ENCODE measurements around the gene DSG2. TPM values are rescaled to one million over a fixed set of nuclear protein-coding genes. Genes with fewer than 3 reads are reported as not detected.

The DSG2 gene
- total RNA-seq, 2 experiments from 2014 or later = 0.10 to 0.13 TPM

- ChIA-PET POLR2A (no interaction called here), CTCF (no interaction called here)
- DNase-seq = no peak
- no peak overlapping the region for H3K4me3 Mint-ChIP-seq
- no peaks in the 10 kb centered on the region for H3K4me1 Mint-ChIP-seq
- H3K27ac Mint-ChIP-seq = no peak overlapping the region
- no peaks in the 10 kb centered on the region for H3K9me3 Mint-ChIP-seq
- H3K27me3 Mint-ChIP-seq = peaks cover 9% of the 10 kb centered on the region
- no peaks in the 10 kb centered on the region for H3K36me3 Mint-ChIP-seq (ENCODE audit: low read depth)
These were observed 94.7 kb downstream of the DSG2 start for GRCh38 chr18:31592506-31593157.

- no peak overlapping the region for H3K27ac Mint-ChIP-seq
- no peak for DNase-seq
- ChIA-PET POLR2A (no interaction called here), CTCF (no interaction called here)
- no peaks in the 10 kb centered on the region for H3K36me3 Mint-ChIP-seq (ENCODE audit: low read depth)
- H3K27me3 Mint-ChIP-seq = peaks cover 8% of the 10 kb centered on the region
- H3K4me3 Mint-ChIP-seq = no peak overlapping the region
- H3K4me1 Mint-ChIP-seq = no peaks in the 10 kb centered on the region
- H3K9me3 Mint-ChIP-seq = no peaks in the 10 kb centered on the region
These were observed 97.3 kb downstream of the DSG2 start for GRCh38 chr18:31595121-31595771.

GRCh38 chr18:31596081-31596872 lies 98.3 kb downstream of the DSG2 start:
- peaks cover 3% of the 10 kb centered on the region for H3K27me3 Mint-ChIP-seq
- H3K4me1 Mint-ChIP-seq = no peaks in the 10 kb centered on the region
- H3K36me3 Mint-ChIP-seq (ENCODE audit: low read depth) = no peaks in the 10 kb centered on the region
- H3K27ac Mint-ChIP-seq = no peak overlapping the region
- DNase-seq = no peak
- no peak overlapping the region for H3K4me3 Mint-ChIP-seq
- no peaks in the 10 kb centered on the region for H3K9me3 Mint-ChIP-seq
- ChIA-PET POLR2A (no interaction called here), CTCF (no interaction called here)

GRCh38 chr18:31598021-31598805 lies 100.2 kb downstream of the DSG2 start:
- POLR2A ChIA-PET = no interaction called here
- CTCF ChIA-PET = no interaction called here
- Mint-ChIP-seq H3K4me1 (no peaks in the 10 kb centered on the region), H3K4me3 (no peak overlapping the region), H3K9me3 (no peaks in the 10 kb centered on the region), H3K27ac (no peak overlapping the region), H3K36me3 (ENCODE audit: low read depth) (no peaks in the 10 kb centered on the region), H3K27me3 (peaks cover 3% of the 10 kb centered on the region)
- DNase-seq = no peak

Other genes starting within 250 kb of the DSG2 start
- not detected for gene DSG1, start 180.0 kb upstream of the DSG2 start, total RNA-seq
- not detected for gene DSG4, start 121.4 kb upstream of the DSG2 start, total RNA-seq
- not detected for gene DSG3, start 50.4 kb upstream of the DSG2 start, total RNA-seq
- not detected for gene TTR, start 93.7 kb downstream of the DSG2 start, total RNA-seq
- gene B4GALT6, start 186.4 kb downstream of the DSG2 start, total RNA-seq = 1 to 10 TPM in 1 of 2 experiments, under 1 TPM in 1; 0.91 to 1.2 TPM